ENCODE data around the gene SPAG9.
"Not testable (repeated sequence)": the region's sequence is repeated elsewhere in the genome, so short reads cannot be mapped to it uniquely, and the experiment has no call there.

GRCh38 chr17:51122473-51123115 is 1.9 kb upstream of the SPAG9 start:
- TF ChIP-seq CTCF (IDR thresholded peaks at IDR 0.05; ENCODE audit: poor library complexity); EZH2phosphoT487 (IDR thresholded peaks at IDR 0.05; ENCODE audit: low read depth, severe bottlenecking, unreplicated experiment); EZH2 (IDR thresholded peaks at IDR 0.05; ENCODE audit: borderline replicate concordance): not testable (repeated sequence)

All from hepatocyte (in vitro differentiated cells).